GM19238 (cell line): ENCODE results near the gene SIGLEC7.

ENCODE experiments used
- DNase-seq: peaks from one replicate; pipeline ENCODE4 v3.0.0; 2011; ENCODE audit warnings: low spot score; ENCODE audit not compliant: insufficient read length

The SIGLEC7 gene

DNA sequence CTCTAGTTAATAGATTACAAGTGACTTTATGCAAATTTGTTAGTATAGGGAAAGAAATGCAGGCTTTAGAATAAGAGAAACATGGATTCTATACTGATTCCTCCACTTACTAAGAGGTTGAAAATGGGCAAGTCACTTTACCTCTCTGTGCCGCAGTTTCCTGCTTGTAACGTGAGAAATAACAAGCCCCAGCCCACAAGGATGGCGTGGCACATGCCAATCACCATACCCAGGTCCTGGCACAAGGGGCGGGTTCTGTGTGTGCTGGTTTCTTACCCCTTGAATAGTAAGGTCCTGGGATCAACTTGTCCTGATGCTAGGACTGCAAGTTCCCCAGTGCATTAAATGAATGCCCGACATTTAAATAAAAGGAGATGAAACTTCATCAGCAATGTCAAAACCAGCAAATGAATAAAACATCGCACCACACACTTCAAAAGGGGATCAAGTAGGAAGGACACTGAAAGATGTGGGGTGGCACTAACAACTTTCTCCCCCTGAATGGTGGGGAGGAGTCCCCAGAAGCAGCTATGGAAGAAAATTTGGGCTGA lies 25.3 kb upstream of the SIGLEC7 start:
- no peak for DNase-seq

- DNase-seq, result no peak
Measured at GRCh38 chr19:51119101-51119500, 23.0 kb upstream of the SIGLEC7 start.

DNA sequence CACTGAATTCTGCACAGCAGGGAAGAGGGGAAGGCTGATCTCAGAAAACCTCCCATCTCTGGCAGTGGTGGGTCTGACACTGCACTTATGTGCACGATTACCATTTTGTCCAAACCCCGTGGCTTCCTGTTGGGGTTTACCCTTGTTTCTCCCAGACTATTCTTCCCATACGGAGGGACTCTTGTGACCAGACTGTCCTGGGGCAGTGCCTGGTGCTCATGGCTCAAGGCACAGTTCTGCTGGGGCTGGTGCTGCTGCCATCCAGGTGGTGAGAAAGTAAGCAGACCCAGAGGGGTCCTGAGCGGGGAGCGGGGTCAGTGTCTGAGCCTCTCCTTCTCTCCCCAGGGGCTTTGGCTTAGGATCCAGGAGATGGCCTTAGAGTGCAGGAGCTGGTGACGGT lies 22.5 kb upstream of the SIGLEC7 start:
- no peak for DNase-seq

GRCh38 chr19:51120160-51120559 lies 21.9 kb upstream of the SIGLEC7 start:
- DNase-seq, result no peak

DNA sequence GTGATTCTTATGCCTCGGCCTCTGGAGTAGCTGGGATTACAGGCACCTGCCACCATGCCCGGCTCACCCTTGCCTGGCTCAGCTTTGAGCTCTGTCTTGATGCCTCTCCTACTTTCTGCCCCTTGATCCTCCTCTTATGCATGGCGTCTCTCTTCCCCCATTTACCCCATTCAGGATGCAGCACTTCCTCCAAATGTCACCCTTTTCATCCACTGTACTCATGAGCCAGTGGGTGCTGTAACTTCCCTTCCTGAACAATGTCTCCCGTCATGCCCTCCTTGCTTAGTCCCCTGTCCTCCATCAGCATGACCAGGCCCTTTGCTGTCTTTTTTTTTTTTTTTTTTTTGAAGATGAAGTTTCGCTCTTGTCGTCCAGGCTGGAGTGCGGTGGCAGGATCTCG lies 20.8 kb upstream of the SIGLEC7 start:
- no peak for DNase-seq

GRCh38 chr19:51122112-51122981 lies 19.8 kb upstream of the SIGLEC7 start:
- DNase-seq, result no peak

DNA sequence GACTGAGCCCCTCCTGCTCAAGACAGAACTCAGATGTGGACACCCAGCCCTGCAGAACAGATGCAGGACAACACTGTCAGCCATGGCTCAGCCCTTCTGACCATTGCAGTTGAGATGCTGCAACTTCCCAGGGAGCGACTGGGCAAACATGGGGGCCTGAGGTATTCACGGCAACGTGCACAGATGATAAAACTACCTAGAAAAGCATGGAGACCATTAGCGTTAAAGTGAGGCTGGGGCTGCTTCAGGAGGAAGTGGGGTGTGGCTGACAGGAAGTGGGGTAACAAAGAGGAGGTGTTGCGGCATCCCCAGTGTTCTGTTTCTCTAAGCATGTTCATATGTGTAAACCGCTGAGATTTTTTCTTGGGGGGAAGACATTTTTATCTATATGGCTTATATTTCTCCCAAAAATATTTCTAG lies 18.7 kb upstream of the SIGLEC7 start:
- no peak for DNase-seq

DNA sequence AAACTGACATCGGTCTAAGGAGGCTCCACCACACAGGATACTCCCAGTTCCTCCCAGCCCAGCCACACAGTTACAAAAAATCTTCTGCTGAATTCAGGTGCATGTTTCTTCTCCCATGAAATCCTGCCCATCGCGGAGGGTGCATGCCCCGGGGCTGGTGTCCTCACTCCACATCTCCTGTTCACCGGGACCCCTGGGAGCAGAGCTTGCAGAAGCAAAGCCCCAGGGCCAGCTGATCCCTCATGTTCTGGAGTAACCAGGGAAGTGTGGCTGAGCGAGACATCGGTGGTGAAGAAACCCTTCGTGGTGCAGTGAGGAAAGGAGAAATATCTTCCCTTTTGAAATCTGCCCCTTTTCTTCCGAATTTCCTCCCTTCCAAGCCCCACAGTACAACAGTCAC lies 18.3 kb upstream of the SIGLEC7 start:
- no peak for DNase-seq

DNA sequence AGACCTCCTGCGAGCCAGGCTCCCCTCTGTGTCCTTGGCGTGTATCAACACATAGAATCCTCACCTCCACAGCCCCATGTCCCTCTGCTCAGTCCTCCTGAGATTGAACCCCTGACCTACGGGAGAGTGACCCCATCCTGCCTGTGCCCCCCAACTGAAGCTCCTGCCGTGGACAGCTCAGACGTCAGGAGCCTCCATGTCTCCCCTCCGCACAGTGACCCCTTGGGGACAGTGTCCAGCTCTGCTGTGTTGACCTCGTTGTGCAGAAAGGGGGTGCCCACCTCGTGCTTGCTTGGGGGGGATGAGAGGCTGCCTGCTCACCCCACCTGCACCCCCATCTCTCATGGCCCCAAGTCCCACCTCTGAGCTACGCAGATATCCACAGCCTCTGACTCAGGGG lies 17.9 kb upstream of the SIGLEC7 start:
- no peak for DNase-seq

GRCh38 chr19:51124729-51125128 lies 17.4 kb upstream of the SIGLEC7 start, which contains the start of gene SIGLEC9:
SIGLEC9 (plus strand) TSS chr19:51124906; CDS start chr19:51124975, 69 bp downstream.
- no peak for DNase-seq

DNA sequence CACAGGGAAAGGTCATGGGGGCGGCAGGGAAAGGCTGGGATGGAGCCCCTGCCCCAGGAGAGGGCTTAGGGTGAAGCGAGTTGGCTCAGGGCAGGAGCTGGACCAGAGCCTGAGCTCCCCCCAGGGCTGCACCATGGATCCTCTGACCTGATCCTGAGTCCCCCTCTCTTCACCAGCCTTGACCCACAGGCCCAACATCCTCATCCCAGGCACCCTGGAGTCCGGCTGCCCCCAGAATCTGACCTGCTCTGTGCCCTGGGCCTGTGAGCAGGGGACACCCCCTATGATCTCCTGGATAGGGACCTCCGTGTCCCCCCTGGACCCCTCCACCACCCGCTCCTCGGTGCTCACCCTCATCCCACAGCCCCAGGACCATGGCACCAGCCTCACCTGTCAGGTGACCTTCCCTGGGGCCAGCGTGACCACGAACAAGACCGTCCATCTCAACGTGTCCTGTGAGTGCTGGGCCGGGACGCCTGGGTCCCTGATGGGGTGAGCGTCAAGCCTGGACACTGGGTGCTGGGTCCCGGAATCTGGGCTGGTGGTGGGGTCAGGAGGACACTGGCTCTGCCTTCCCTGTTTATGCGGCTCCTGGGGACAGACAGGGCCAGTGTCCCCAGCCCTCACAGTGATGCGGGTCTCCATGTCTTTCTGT lies 16.6 kb upstream of the SIGLEC7 start:
- no peak for DNase-seq

DNA sequence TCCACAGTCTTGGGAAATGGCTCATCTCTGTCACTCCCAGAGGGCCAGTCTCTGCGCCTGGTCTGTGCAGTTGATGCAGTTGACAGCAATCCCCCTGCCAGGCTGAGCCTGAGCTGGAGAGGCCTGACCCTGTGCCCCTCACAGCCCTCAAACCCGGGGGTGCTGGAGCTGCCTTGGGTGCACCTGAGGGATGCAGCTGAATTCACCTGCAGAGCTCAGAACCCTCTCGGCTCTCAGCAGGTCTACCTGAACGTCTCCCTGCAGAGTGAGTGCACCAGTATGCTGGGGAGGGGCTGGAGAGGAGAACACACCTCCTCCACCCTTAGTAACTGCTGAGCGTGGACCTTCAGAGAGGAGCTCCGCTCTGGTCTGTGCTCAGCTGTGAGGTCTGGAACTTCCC lies 15.1 kb upstream of the SIGLEC7 start:
- DNase-seq, result no peak

- no peak for DNase-seq
Measured at GRCh38 chr19:51127755-51128154, 14.3 kb upstream of the SIGLEC7 start.

- no peak for DNase-seq
Measured at GRCh38 chr19:51128227-51128626, 13.9 kb upstream of the SIGLEC7 start.

- DNase-seq, result no peak
Measured at GRCh38 chr19:51129716-51130115, 12.4 kb upstream of the SIGLEC7 start.

- DNase-seq, result no peak
Measured at GRCh38 chr19:51131780-51132680, 10.1 kb upstream of the SIGLEC7 start.

DNA sequence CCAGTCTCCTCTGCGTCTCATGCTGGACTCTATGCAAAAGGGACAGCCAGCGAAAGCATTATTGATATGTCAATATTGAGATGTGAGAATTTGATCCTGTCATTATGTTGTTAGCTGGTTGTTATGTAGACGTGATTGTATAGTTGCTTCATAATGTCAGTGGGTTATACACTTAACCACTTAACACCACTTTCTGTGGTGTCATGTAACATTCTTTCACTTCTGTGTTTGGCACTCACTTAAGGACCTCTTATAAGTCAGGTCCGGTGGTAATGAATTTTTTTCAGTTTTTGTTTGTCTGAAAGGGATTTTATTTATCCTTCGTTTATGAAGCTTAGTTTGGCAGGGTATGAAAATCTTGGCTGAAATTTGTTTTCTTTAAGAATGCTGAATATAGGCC lies 7.1 kb upstream of the SIGLEC7 start:
- DNase-seq, result no peak

DNA sequence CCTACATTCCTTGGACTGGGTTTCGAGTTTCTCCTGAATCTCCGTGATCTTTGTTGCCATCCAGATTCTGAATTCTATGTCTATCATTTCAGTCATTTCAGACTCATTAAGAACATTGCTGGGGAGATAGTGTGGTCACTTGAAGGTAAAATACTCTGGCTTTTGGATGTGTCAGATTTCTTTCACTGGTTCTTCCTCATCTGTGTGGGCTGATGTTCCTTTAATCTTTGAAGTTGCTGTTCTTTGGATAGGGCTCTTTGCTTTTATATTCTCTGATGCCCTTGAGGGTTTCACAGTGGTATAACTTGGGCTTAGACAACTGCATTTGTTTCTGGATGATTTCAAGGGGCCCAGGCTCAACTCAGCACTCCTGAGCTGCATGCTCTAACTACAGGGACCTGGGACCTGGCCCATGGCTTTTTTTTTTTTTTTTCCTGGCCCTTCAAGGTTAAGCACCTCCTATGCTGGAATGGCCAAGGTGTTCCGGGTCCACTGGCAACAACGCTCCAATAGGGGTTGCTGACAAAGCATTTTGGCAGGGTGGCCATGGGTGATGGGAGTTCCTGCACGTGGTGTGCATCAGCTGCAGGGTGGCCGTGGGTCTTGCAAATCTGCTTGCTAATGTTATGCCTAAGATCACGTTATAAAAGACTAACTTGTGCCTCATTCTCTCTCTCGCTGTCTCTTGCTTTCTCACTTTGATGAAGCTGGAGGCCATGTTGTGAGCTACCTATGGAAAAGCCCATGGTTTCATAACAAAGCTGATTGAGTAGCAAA lies 5.9 kb upstream of the SIGLEC7 start:
- DNase-seq, result no peak

DNA sequence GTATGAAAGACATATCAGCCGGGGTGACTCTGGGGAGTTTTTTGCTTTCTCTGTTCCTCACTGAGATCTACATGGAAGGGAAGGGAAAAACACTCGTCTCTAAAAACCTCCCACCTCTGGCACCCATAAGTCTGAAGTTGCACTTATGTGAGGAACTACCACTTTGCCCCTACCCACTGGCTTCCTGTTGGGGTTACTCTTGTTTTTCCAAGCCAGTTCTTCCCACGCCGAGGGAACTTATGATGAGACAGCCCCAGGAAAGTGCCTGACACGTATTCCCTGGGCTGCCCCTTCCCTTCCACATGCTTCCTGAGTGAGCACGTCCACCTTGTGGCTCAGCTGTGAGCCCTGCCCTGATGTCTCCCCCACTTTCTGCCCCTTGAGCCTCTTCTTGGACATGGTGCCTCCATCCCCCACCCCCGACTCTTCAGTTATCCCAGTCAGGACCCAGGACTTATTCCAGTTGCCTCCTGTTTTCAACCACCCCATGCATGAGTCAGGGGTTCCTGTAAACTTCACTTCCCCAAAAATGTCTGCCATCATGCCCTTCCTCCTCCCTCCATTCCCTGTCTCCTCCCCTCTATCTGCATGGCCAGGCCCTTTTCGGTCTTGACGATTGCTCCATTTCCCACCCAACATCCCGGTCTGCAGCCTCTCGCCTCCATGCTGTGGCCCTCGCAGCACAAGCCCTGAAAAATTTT lies 5.1 kb upstream of the SIGLEC7 start:
- no peak for DNase-seq

GRCh38 chr19:51137792-51138425 lies 4.2 kb upstream of the SIGLEC7 start:
- DNase-seq, result no peak
